Fibroblast of skin of abdomen (primary cell): Measurements from ENCODE around the gene DCC.
A peak's percentile ranks its signal among the peaks of the same experiment; 100 is the strongest.

Experiments
- DNase-seq: peaks from one replicate; pipeline ENCODE4 v3.0.0-alpha.2; 2013

Gene DCC

DNA sequence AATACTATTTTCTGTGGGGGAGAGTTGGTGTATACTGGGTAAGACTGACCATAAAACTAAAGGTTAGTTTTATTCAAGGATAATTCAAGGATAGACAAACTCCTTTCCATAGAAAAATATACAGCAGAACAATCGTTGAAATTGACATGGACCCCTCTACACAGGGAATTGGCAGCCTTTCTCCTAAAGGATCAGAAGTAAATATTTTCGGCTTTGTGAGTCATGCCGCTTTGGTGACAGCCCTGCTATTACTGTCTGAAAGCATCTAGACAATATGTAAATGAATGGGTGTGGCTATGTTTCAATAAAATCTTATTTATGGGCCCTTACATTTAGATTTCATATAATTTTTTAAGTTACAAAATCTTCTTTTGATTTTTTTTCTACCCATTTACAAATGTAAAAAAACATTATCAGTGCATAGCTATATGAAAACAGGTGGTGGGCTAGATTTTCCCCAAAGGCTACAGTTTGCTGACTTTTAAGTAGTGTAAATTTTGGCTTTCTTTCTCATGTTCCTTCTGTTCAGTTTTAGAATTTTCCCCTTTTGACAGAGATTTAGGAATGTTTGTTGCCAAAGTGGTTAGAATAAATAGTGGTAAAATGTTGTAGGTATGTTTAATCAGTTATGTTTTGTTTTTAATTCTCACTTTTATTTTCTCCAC, 270.6 kb downstream of the DCC start:
- DNase-seq: no peak

DNA sequence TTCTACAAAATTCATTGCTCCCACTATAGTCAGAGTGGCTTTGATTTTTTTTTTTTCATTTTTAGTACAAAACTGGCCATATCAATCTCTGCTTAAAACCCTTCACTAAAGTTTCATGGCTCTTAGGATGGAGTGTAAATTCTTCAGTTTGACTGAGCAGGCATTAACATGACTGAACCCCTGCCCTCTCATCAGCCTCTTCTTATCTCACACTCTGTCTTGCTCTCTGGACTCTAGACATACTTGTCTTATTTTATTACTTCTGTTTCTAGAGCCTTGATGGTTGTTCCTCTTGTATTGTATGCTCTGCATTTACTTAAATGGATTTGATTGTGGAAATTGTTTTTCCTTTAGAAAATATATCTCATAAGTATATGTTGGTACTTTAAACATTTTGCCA, 272.4 kb downstream of the DCC start:
- DNase-seq: no peak

DNA sequence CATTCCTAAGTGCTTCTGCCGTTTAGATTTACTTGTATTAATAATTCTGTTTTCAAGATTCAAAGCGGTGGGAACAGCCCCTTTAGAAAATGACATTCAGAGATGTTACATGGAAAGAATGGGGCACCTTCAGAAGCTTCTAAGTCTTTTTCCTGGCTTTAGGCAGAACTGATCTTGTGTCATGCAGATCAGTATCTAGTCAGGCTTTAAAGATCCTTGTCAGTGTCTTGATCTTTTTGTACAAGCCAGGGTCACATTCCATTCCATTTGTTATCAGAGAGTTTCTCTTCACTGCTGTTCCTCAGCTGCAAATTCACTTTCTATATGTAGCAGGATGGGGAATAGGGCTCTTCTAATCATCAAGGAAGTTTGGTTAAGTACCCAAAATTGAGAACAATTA, 275.3 kb downstream of the DCC start:
- DNase-seq: peak; percentile 3

DNA sequence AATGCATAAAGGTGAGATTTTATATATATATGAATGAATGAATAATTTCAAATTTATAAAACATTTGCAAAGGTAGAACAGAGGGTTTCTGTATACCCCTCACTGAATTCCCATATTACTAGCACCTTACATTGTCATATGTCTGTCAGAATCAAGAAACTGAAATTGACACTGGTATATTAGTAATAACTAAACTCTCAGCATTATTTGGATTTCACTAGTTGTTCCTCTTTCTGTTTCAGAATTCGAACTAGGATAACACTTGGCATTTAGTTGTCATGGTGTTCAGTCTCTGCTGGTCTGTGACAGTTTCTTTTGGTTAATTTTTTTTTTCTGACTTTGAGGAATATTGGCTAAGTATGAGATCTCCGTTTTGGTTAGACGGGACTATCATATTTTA, 275.9 kb downstream of the DCC start:
- no peak for DNase-seq

DNA sequence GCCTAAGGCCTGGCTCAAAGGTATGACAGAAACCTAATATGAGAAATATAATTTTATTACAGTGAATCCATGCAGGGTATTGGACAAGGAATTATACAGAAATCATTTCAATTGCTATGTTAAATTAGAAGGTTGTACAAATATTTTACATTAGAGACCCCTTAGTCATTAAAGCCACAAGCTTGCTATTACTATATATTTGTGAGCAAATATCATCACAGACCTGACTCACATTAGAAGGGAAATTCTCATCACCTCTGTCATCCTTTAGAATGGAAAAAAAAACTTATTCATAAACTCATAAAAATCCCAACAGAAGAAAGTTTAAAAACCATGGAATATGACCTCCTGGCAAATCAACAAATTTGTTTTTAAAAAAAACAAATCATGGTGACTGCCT, 277.9 kb downstream of the DCC start:
- DNase-seq: peak; percentile 68

DNA sequence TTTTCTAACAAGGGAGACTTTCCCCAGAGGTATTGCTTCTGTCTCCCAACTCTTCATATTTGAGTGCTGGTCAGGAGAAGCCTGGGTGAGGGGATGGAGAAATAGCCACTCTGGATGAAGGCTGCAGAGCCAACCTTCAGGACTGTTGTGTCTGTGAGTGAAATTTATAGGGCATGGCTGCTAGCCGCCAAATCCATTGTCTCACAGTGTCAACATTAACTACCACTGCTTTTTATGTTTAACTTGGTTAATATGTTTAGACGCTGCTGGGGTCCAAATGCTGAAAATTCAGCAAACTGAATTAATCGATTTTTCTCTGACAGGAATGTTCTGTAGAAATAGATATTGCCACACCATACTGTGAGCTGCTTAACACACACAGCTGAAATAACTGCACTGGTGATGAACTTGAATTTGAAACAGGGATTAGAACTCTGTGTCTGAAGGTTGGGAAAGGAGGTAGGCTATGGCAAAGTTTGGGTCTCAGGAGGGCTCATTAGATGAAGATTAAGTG, 281.0 kb downstream of the DCC start:
- DNase-seq: no peak

DNA sequence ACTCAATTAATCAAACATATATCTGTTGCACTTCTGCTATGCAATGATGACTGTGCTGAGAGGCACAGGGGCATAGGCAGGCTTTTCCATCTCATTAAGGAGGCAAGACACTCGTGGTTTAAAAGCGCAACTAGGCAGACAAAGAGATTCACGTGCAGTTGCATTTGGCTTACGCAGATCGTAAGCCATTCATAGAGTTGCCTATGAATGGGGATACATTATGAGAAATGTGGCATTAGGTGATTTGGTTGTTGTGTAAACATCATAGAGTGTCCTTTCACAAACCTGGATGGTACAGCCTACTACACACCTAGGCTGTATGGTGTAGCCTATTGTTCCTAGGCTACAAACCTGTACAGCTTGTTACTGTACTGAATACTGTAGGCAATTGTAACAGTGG, 284.7 kb downstream of the DCC start:
- no peak for DNase-seq

DNA sequence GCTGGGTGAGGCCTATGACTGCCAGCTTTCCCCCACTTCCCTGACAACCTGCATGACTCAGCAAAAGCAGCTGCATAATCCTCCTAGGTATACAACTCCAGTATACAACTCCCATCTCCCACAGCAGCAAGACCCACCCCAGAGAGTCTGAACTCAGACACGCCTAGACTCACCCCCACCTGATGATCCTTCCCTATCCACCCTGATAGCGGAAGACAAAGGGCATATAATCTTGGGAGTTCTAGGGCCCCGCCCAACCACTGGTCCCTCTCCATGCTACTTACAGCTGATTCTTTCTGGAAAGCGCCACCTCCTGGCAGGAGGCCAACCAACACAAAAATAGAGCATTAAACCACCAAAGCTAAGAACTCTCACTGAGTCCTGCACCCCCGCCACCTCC, 296.5 kb downstream of the DCC start:
- no peak for DNase-seq

DNA sequence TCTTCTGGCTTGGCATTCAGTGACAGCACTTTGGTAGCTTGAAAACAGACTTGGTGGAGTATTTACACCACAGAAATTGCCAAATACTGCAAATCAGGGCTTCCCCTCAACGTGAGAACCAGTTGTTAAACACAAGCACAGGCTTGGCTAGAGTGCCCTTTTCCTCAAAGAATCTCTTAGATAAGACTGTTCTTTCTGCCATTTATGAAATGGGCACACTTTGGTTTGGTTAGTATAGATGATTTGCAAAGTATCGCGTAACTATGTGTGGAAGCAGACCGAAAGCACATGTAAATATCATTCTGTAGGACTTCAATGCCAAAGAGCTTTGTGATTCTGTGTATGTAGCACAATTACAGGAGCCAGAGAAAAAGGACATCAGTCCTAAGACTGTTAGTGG, 308.2 kb downstream of the DCC start:
- DNase-seq: no peak

DNA sequence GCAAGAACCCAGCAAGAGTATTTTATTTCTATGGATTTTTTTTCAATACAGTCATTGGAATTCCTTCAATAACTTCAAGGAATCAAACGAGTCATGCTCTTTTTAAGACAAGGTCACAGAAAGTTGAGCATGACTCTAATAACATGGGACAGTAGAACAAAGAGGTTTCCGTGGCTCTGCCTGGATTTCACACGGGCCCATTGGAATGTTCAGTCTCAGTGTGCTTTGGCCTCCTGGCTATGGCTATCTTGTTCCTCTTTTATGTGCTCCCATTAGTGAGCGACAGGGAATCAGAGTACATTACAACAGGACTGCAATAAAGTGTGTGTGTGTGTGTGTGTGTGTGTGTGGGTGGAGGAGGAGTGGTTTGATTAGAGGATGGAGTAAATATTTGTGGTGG, 312.4 kb downstream of the DCC start:
- peak; percentile 27 for DNase-seq

DNA sequence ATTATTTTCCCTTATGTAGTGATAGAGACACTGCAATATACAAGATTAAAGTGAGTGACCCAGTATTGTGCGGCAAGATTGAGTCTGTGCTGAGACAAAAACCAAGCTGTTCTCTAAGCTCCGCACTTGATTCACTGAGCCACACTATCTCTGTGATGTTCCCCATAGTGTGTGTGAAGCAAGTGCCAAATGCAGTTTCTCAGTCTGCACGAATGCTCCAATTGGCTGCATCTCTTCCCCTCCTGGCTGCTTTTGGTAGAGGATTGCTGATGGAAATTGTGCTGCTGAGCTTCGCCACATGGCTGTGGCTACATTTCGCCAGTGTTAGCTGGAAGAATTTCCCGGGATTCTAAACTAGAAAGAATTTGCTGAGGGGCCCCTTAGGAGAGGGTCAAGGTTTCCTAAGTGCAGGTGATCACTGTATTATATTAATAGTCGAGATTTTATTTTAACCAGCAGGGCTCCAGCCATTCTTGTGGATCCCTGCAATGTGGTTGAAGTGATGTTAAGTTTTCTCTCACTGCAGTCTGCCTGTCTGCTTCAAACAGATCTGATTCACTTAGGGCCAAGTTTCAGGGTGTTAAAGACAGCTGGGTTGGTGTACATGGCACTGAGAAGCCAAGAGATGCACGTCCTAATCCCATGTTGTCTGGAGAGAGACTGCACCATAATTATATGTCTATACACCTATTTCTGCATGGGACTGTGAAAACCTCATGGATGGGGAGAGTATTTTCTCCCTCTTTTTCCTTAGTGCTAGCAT, 317.2 kb downstream of the DCC start:
- DNase-seq: no peak

DNA sequence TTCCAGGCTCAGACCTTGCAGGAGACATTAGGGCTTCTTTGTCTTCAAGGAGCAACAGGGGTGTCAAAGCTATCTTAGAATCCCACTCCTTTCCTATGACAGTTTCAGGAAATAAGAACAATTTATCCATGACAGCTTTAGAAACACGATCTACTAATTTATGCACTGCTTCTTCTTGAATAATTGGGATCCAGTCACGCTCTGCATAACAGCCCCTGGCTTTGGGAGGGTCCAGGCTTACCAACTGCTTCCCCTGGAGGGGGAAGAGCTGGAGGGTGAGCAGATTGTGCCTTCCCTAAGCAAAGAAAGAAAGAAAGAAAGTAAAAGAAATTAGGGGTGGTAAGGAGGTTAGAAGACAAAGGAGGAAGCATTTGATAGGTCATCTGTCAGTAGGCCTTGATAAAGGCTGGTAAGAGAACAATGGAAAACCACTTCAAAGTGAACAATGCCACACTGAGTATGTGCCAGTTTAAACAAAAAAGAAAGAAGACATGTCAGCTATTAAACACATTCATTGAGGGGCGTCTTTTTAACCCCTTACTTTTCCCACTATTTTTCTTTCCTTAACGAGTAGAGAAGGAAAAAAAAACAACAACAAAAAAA, 327.6 kb downstream of the DCC start:
- DNase-seq: no peak

DNA sequence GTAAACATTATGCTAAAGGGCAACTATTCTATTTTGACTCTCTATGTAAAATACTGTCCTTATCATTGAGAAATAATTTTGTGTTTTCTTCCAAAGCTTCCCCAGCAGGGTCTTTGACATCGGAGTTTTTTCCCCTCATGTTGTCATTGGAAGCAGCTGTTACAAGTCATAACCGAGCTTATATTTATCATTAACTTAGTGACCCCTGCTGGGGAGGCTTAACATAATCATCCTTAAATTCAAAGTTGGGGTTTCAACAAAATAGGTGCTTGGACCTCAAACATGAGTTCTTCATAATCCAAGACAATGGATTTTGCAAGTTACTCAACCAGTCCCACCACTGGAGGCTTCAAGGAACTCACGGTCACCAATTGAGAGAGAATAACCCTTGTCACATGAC, 330.9 kb downstream of the DCC start:
- DNase-seq: peak; percentile 41

DNA sequence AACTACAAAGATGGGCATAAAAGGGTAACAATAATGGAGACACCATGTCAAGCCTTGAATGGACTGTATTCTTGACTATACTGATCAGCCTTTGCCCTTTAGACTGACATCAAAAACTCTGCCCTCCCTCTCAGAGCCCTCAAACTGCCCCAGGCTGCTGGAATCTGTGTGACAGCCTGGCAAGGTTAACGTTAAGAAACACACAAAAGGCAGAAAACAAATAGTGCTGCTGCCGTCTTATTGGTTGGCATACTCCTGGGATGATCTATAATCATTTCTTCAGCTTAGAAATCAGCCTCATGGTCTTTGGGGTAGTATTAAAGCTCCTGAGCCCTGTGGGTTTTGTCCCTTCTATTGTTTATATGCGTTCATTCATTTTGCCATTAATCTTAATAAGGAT, 338.0 kb downstream of the DCC start:
- no peak for DNase-seq

DNA sequence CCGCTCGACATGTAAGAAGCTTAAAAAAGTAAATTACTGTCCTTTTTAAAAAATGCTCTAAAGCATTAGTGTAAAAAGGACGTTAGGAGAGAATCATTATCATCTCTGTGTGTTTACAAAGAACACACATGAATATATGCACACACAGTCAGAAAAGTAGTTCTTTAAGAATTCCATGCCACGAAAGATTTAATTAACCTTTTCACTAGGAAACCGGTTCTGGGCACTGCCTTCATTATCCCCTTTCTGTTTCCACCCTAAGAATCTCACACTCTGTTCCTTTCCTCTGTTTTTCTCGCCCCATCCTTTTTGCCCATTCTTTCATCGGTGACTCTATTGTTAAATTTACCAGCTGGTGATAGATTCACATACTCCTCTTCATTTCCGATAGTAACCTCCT, 338.6 kb downstream of the DCC start:
- DNase-seq: no peak

DNA sequence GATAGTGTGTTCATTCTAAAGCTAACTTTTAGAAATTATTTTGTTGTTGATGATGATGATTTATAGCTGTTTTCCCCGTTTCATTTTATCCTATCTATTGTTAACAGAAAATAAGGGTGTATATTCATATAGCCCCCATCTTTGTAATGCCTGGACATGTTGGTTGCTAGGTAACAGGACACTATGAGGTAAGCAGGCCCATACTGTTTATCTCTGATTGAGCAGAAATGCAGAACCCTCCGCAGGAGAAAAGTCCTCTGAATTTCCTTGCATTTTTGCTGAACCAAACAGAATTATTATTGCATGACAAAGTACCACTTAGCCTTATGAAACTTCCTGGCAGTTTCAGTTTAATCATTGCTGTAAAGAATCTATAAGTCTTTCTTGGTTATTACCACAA, 339.4 kb downstream of the DCC start:
- DNase-seq: peak; percentile 12

DNA sequence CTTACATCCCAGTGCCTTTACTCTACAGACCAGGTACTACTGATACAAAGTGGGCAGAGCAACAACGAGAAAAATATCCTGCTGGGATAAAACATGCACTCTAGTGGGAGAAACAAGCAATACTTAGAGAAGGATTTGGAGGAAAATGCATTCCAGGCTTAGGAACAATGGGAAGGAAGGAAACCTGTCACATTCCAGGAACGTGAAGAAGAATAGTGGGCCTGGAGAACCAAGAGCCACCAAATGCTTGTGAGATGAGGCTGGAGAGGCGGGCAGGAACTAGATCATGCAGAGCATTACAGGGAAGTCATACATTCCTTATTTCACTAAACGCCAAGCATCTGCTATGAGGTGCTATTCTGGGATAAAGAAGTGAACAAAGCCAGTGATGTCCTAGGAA, 342.3 kb downstream of the DCC start:
- peak; percentile 59 for DNase-seq

DNA sequence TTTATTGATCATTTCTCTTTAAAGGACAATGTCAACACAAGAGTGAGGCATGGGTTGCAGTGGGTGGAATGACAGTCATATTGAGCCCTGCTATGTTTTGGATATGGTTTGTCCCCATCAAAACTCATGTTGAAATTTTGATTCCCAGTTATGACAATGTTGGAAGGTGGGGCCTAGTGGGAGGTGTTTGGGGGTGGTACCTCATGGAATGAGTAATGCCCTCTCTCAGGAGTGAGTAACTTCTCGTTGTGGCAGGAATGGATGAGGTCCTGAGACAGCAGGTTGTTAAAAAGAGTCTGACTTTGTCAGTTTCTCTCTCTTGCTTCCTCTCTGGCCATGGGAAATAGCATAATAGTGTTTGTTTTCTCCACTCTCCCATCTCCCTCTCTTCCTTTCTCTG, 345.3 kb downstream of the DCC start:
- no peak for DNase-seq

DNA sequence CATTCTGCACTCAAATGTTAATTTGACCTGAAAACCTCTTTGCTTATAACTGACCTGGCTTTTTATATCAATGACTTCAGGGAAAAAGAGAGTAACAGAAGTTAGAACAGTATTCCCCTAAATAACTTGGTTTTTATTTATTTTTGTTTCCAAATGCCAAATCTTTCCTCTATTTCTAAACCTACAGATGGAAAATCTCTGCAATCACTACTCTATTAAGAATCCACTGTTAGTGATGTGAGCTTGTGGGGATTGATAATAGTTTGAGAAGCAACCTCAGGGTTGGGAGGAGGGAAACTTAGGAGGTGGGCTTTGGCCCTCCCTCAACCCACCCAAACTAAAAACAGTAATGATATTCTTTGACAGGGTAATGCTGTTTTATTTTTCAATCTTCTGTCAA, 351.8 kb downstream of the DCC start:
- DNase-seq: no peak

DNA sequence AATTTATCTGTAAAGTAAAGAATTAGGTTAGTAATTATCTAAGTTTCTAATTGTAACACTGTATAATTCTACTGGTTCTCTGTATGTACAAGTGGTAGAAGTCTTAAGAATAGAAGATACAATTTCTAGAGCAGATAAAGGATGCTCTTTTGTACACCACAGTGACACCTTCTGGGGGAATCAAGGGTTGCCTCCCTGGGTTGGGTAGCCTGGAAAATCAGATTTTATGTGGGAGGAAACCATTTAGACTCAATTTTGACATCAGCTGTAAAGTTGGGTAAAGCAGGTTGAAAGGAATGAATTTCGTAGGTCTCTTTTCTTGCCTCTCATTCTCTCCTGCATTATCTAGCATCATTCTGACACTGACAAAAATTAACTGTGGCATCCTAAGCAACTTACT, 354.8 kb downstream of the DCC start:
- DNase-seq: peak; percentile 3

DNA sequence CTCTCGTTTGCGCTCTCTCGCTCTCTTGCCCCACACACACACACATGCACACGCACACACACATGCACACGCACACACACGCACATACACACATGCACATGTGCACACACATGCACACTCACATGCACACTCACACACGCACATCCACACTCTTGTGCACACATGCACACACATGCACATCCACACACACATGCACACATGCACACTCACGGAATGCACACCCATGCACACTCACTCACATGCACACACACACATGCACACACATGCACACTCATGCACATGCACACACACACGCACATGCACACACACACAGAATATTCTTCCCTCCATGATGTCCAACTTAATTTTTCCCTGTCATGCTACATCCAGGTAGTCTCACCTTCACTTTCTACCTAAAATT, 360.1 kb downstream of the DCC start:
- no peak for DNase-seq

DNA sequence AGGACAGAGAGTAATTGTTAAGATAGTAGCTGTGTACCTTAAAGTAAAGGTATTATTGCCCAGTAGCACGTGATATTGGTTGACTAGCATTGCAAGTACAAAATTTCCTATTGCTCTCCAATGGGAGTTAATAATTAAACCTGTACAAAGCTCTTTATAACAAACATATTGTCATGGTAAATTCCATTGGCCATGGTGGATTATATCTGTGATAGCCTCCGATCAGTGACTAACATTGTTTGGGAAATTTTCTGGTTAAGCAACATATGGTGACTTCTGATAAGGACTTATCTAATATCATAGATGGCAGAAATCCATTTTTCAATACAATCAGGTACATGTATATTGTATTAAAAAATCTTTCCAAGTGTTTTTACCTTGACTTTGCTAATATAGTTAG, 360.8 kb downstream of the DCC start:
- no peak for DNase-seq

DNA sequence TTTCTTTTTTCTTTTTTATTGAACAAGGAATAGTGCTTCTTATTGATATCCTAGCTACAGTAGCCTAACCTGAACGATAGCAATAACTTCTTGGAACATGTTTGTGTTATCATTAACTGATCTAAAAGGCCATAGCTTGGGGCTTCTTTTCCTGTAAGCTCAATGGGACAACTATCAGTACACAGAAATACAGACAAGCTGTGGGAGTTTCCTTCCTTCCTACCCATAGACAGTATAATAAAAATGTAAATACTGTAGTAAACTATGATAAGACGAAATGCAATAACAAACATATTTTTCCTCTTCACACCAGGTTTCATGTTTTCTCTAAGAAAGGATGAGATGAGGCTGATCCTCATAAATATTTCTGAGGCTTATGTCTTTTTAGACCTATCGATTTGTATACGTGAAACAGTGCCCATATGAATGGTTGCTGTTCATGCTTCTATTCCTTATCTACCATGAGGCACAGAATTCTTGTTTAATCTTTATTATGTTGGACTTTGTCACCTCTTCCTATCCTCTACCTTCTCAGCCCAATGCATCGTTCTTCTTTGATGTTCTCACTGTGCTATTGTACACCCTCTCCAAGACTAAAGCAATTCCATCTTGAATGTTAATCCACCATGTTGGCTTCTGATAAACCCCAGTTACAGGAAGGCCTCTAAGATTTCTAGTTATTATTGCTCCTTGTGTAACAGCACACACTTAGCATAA, 361.4 kb downstream of the DCC start:
- DNase-seq: no peak
